OCI-LY1 (cell line): Measurements from ENCODE around the gene GADD45G.

Source experiments
- H2AFZ ChIP-seq: fragments of 200-600 bp; sonication (generic), shearing (Covaris generic); 2 replicates; pipeline ENCODE4 v1.6.0; 2014; ENCODE audit warnings: antibody characterized with exemption, mild to moderate bottlenecking, low read length
- H3F3A ChIP-seq: fragments of 200-600 bp; sonication (generic), shearing (Covaris generic); 2 replicates; pipeline ENCODE4 v1.6.0; 2014; ENCODE audit warnings: mild to moderate bottlenecking, antibody characterized with exemption, low read length, moderate library complexity; ENCODE audit not compliant: insufficient read depth
- H3K27ac ChIP-seq: fragments of 200-600 bp; sonication (generic); 2 replicates; pipeline ENCODE4 v1.5.1; 2014; ENCODE audit warnings: low read length, mixed run types, mild to moderate bottlenecking, low read depth; ENCODE audit not compliant: poor library complexity, severe bottlenecking
- H3K27me3 ChIP-seq: fragments of 200-600 bp; sonication (generic); 2 replicates; pipeline ENCODE4 v1.6.0; 2014; ENCODE audit warnings: antibody characterized with exemption, mild to moderate bottlenecking, low read length, moderate library complexity; ENCODE audit not compliant: insufficient read depth
- H3K36me3 ChIP-seq: fragments of 200-600 bp; sonication (generic); 2 replicates; pipeline ENCODE4 v1.6.1; 2014; ENCODE audit warnings: mild to moderate bottlenecking, antibody characterized with exemption, low read length, moderate library complexity, mixed read lengths; ENCODE audit not compliant: insufficient read depth
- H3K4me1 ChIP-seq: fragments of 200-600 bp; sonication (generic); 2 replicates; pipeline ENCODE4 v1.5.1; 2014; ENCODE audit warnings: mild to moderate bottlenecking, low read length, moderate library complexity; ENCODE audit not compliant: insufficient read depth, severe bottlenecking
- H3K4me2 ChIP-seq: fragments of 200-600 bp; sonication (generic), shearing (Covaris generic); 2 replicates; pipeline ENCODE4 v1.6.1; 2014; ENCODE audit warnings: low read length
- H3K4me3 ChIP-seq: fragments of 200-600 bp; sonication (generic); 2 replicates; pipeline ENCODE4 v1.5.1; 2014; ENCODE audit warnings: low read length, low read depth, mild to moderate bottlenecking, mixed read lengths; ENCODE audit not compliant: poor library complexity, severe bottlenecking
- H3K79me2 ChIP-seq: fragments of 200-600 bp; shearing (Covaris generic); 2 replicates; pipeline ENCODE4 v1.6.1; 2016; ENCODE audit warnings: mixed run types, low read length, mixed read lengths; ENCODE audit not compliant: insufficient read depth
- H3K9ac ChIP-seq: fragments of 200-600 bp; sonication (generic), shearing (Covaris generic); 2 replicates; pipeline ENCODE4 v1.6.1; 2014; ENCODE audit warnings: mild to moderate bottlenecking, low read length, mixed read lengths
- H3K9me2 ChIP-seq: fragments of 200-600 bp; sonication (generic), shearing (Covaris generic); 2 replicates; pipeline ENCODE4 v1.6.1; 2014; ENCODE audit warnings: low read depth, mild to moderate bottlenecking, low read length, mixed read lengths
- H3K9me3 ChIP-seq: fragments of 200-600 bp; shearing (Covaris generic); 2 replicates; pipeline ENCODE4 v1.6.1; 2014; ENCODE audit warnings: low read length, mixed read lengths
- H4K20me1 ChIP-seq: fragments of 200-600 bp; sonication (generic), shearing (Covaris generic); 2 replicates; pipeline ENCODE4 v1.6.0; 2016; ENCODE audit warnings: mild to moderate bottlenecking, low read length; ENCODE audit not compliant: insufficient read depth
- CTCF ChIP-seq: fragments of 200-600 bp; sonication (generic), shearing (Covaris generic); IDR thresholded peaks from 2 replicates; pipeline ENCODE4 v1.5.1; 2017; ENCODE audit warnings: mild to moderate bottlenecking, antibody characterized with exemption, low read length, moderate library complexity, mixed read lengths
- EZH2 ChIP-seq: fragments of 200-600 bp; sonication (generic), shearing (Covaris generic); IDR thresholded peaks from 2 replicates; pipeline ENCODE4 v1.8.0; 2017; ENCODE audit warnings: borderline replicate concordance, mixed run types, mild to moderate bottlenecking, antibody characterized with exemption, low read length, moderate library complexity, mixed read lengths

Gene GADD45G

GRCh38 chr9:89558196-89558899 lies 46.5 kb upstream of the GADD45G start:
- H3K27me3 ChIP-seq, result no peaks in the 10 kb centered on the region
- H4K20me1 ChIP-seq, result no peaks in the 10 kb centered on the region
- H3K9me3 ChIP-seq, result no peaks in the 10 kb centered on the region
- H3K4me1 ChIP-seq, result no peaks in the 10 kb centered on the region
- H3K36me3 ChIP-seq, result no peaks in the 10 kb centered on the region
- H3K79me2 ChIP-seq, result no peaks in the 10 kb centered on the region
- no peak overlapping the region for H3K4me3 ChIP-seq
- H3K27ac ChIP-seq, result no peak overlapping the region
- no peak overlapping the region for H2AFZ ChIP-seq
- no peak for TF ChIP-seq EZH2
- TF ChIP-seq CTCF, result no peak
- H3K4me2 ChIP-seq, result no peak overlapping the region
- H3K9ac ChIP-seq, result no peak overlapping the region
- no peaks in the 10 kb centered on the region for H3F3A ChIP-seq
- H3K9me2 ChIP-seq, result no peaks in the 10 kb centered on the region

- no peaks in the 10 kb centered on the region for H3K4me1 ChIP-seq
- H3K4me2 ChIP-seq, result no peak overlapping the region
- H3K27ac ChIP-seq, result no peak overlapping the region
- no peaks in the 10 kb centered on the region for H3F3A ChIP-seq
- H3K4me3 ChIP-seq, result no peak overlapping the region
- no peaks in the 10 kb centered on the region for H3K27me3 ChIP-seq
- H3K9ac ChIP-seq, result no peak overlapping the region
- no peak overlapping the region for H2AFZ ChIP-seq
- TF ChIP-seq CTCF (no peak), EZH2 (no peak)
- no peaks in the 10 kb centered on the region for H3K79me2 ChIP-seq
- no peaks in the 10 kb centered on the region for H3K9me3 ChIP-seq
- H4K20me1 ChIP-seq, result no peaks in the 10 kb centered on the region
- H3K36me3 ChIP-seq, result no peaks in the 10 kb centered on the region
- no peaks in the 10 kb centered on the region for H3K9me2 ChIP-seq
Measured at GRCh38 chr9:89558948-89559347, 45.9 kb upstream of the GADD45G start.

- H3K4me3 ChIP-seq, result no peak overlapping the region
- H3F3A ChIP-seq, result no peaks in the 10 kb centered on the region
- H3K9me2 ChIP-seq, result no peaks in the 10 kb centered on the region
- no peaks in the 10 kb centered on the region for H3K4me1 ChIP-seq
- H2AFZ ChIP-seq, result no peak overlapping the region
- no peak for TF ChIP-seq CTCF
- H3K27me3 ChIP-seq, result no peaks in the 10 kb centered on the region
- H3K27ac ChIP-seq, result no peak overlapping the region
- no peak overlapping the region for H3K9ac ChIP-seq
- no peak overlapping the region for H3K4me2 ChIP-seq
- no peaks in the 10 kb centered on the region for H4K20me1 ChIP-seq
- no peaks in the 10 kb centered on the region for H3K79me2 ChIP-seq
- no peaks in the 10 kb centered on the region for H3K36me3 ChIP-seq
- H3K9me3 ChIP-seq, result no peaks in the 10 kb centered on the region
Measured at GRCh38 chr9:89562186-89562814, 42.5 kb upstream of the GADD45G start.
